Thyroid gland (tissue), 4 donors: ENCODE data around the gene ACVR2A. TPM values are rescaled to one million over a fixed set of nuclear protein-coding genes. Genes with fewer than 3 reads are reported as not detected.

Experiments
- DNase-seq, 2 donors: peaks; one replicate each; pipeline ENCODE4 v3.0.0-alpha.2; 2019
- H3K27ac ChIP-seq, 3 donors: fragments of 200-600 bp; sonication (generic); 1 replicate in 2 of 3; 2 replicates in 1 of 3; pipeline ENCODE4 v1.5.1; 2016 to 2019; ENCODE audit warnings: mild to moderate bottlenecking in 1 of 3, moderate library complexity in 1 of 3
- H3K27me3 ChIP-seq: fragments of 200-600 bp; sonication (generic); one replicate; pipeline ENCODE4 v1.5.1; 2019
- H3K36me3 ChIP-seq, 2 donors: fragments of 200-600 bp; sonication (generic); one replicate each; pipeline ENCODE4 v1.5.1; 2016 to 2019
- H3K4me1 ChIP-seq, 2 donors: fragments of 200-600 bp; sonication (generic); one replicate each; pipeline ENCODE4 v1.5.1; 2017 to 2019
- H3K4me3 ChIP-seq, 3 donors: fragments of 200-600 bp; sonication (generic); replicated peaks in 1 of 3; 1 replicate in 2 of 3; 2 replicates in 1 of 3; pipeline ENCODE4 v1.5.1; 2016; ENCODE audit warnings: mild to moderate bottlenecking in 1 of 3
- H3K9me3 ChIP-seq: fragments of 200-600 bp; sonication (generic); one replicate; pipeline ENCODE4 v1.5.1; 2017
- CTCF ChIP-seq, 6 experiments: fragments of 200-600 bp in 3 of 6; fragments of 450-650 bp in 3 of 6; sonication (generic) in 3 of 6; IDR thresholded peaks; one replicate each; pipeline ENCODE4 v1.5.1; 2016 to 2019; ENCODE audit warnings: antibody characterized with exemption in 6 of 6, mild to moderate bottlenecking in 2 of 6, inconsistent platforms in 1 of 6, moderate library complexity in 1 of 6
- POLR2A ChIP-seq, 2 donors: fragments of 450-650 bp; IDR thresholded peaks; one replicate each; pipeline ENCODE4 v1.6.1; 2017; ENCODE audit warnings: antibody characterized with exemption in 2 of 2, mild to moderate bottlenecking in 2 of 2, moderate library complexity in 1 of 2
- whole genome bisulfite sequencing, 2 donors: methylation state at CpG; one replicate each; pipeline ENCODE4 v1.1.5; 2017; 5-methylcytosine and 5-hydroxymethylcytosine counted together
- intact Hi-C: fragments of 100-400 bp; cut with DNase I; formaldehyde crosslinking; loops from one replicate; pipeline ENCODE4 v1.15.1; 2023
- small RNA-seq: library from RNA; depleted of rRNA; stranded (forward); fragments of <200 nt; gene quantifications from one replicate; pipeline ENCODE3, GENCODE V24; 2016
- total RNA-seq, 4 donors: library from RNA; depleted of rRNA; stranded (reverse); fragments of >200 nt; gene quantifications; one replicate each; pipeline ENCODE4 v1.2.3, GENCODE V29; 2016

Gene ACVR2A
- total RNA-seq, 4 donors from 2014 or later = 18.4 to 34.9 (median 24.8) TPM

- H3K27ac ChIP-seq = no peak overlapping the region
- H3K9me3 ChIP-seq = no peaks in the 10 kb centered on the region
- WGBS, 2 donors = 92 to 93% methylated on average over 2 of the region's 2 CpGs
- no peak for DNase-seq
- H3K4me1 ChIP-seq = no peaks in the 10 kb centered on the region
- H3K27me3 ChIP-seq = no peaks in the 10 kb centered on the region
- no peaks in the 10 kb centered on the region for H3K36me3 ChIP-seq
- intact Hi-C loops = no loop called here
- TF ChIP-seq POLR2A (IDR thresholded peaks at IDR 0.05) (no peak), CTCF (IDR thresholded peaks at IDR 0.05) (no peak)
- no peak overlapping the region for H3K4me3 ChIP-seq
Observed at GRCh38 chr2:147976102-147976501, 131.3 kb downstream of the ACVR2A start.

- Histone ChIP-seq H3K4me3 (no peak overlapping the region), H3K36me3 (no peaks in the 10 kb centered on the region), H3K27ac (no peak overlapping the region), H3K27me3 (no peaks in the 10 kb centered on the region), H3K4me1 (peaks cover 0 to 5% of the 10 kb centered on the region in 2 donors), H3K9me3 (no peaks in the 10 kb centered on the region)
- no peak for DNase-seq
- WGBS, 2 donors = 94% methylated on average over 3 of the region's 3 CpGs; no CpG with 5 or more reads in 1 of the 2 donors
- intact Hi-C loops = no loop called here
- TF ChIP-seq POLR2A (IDR thresholded peaks at IDR 0.05) (no peak), CTCF (IDR thresholded peaks at IDR 0.05) (no peak)
Observed at GRCh38 chr2:147977679-147978078, 132.8 kb downstream of the ACVR2A start.

Small RNA genes lying within 50 kb of the gene (small RNA-seq; reads per million reads assigned to genes)
- gene RNU6-1275P = not detected

Other genes starting within 250 kb of the ACVR2A start
- 10 to 100 TPM; 62.5 to 89.2 (median 76.5) TPM for gene ORC4, start 175.7 kb downstream of the ACVR2A start, total RNA-seq
- gene MBD5, start 176.1 kb downstream of the ACVR2A start, total RNA-seq = 10 to 100 TPM; 51.2 to 85.9 (median 72.6) TPM